Measurements from ENCODE around the gene TMEM47.

DNA sequence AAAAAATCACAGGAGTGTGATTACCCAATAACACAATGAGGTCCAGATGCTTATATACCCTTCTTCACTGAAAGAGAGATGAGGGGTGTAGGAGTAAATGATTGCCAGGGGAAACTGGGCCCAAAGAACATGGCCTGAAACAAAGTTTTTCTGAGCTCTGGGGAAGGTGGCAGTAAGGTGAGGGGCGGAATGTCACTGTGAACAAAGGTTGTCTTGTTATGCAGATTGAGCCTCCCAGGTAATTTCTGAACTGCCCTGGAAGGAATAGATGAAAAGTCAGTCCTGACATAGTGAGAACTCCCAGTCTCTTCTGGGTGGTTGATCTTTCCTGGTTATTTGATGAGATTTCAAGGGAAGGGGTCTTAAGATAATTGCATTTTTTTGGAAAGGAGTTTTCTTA lies 2.5 kb upstream of the TMEM47 start:
- TF ChIP-seq, protein P1, sequence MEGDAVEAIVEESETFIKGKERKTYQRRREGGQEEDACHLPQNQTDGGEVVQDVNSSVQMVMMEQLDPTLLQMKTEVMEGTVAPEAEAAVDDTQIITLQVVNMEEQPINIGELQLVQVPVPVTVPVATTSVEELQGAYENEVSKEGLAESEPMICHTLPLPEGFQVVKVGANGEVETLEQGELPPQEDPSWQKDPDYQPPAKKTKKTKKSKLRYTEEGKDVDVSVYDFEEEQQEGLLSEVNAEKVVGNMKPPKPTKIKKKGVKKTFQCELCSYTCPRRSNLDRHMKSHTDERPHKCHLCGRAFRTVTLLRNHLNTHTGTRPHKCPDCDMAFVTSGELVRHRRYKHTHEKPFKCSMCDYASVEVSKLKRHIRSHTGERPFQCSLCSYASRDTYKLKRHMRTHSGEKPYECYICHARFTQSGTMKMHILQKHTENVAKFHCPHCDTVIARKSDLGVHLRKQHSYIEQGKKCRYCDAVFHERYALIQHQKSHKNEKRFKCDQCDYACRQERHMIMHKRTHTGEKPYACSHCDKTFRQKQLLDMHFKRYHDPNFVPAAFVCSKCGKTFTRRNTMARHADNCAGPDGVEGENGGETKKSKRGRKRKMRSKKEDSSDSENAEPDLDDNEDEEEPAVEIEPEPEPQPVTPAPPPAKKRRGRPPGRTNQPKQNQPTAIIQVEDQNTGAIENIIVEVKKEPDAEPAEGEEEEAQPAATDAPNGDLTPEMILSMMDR (IDR thresholded peaks at IDR 0.05): no peak
- no peak for TF ChIP-seq POLR2A (IDR thresholded peaks at IDR 0.05)
